H9 (cell line): ENCODE measurements around the gene NT5DC3. TPM values are rescaled to one million over a fixed set of nuclear protein-coding genes. Genes with fewer than 3 reads are reported as not detected.

Experiments used
- DNase-seq: peaks from one replicate; pipeline ENCODE4 v3.0.0-alpha.2; 2017
- H2AFZ ChIP-seq: one replicate; pipeline ENCODE4 v1.6.1; 2013; ENCODE audit warnings: mild to moderate bottlenecking, low read length, control low read depth, moderate library complexity
- H2AK5ac ChIP-seq: 2 replicates; pipeline ENCODE4 v1.6.1; 2013; ENCODE audit warnings: low read length, control low read depth, mixed read lengths; ENCODE audit not compliant: insufficient read length
- H2BK120ac ChIP-seq: one replicate; pipeline ENCODE4 v1.6.1; 2013; ENCODE audit warnings: low read depth, mild to moderate bottlenecking, low read length, control low read depth, inconsistent platforms; ENCODE audit not compliant: poor library complexity, severe bottlenecking
- H2BK12ac ChIP-seq: 2 replicates; pipeline ENCODE4 v1.6.1; 2013; ENCODE audit warnings: low read length, control low read depth, mixed read lengths, low read depth; ENCODE audit not compliant: insufficient read length
- H2BK15ac ChIP-seq: 2 replicates; pipeline ENCODE4 v1.6.1; 2013; ENCODE audit warnings: low read depth, low read length, control low read depth
- H2BK20ac ChIP-seq: one replicate; pipeline ENCODE4 v1.6.1; 2013; ENCODE audit warnings: low read depth, mild to moderate bottlenecking, low read length, control low read depth, inconsistent platforms; ENCODE audit not compliant: poor library complexity, severe bottlenecking
- H2BK5ac ChIP-seq: 2 replicates; pipeline ENCODE4 v1.6.1; 2013; ENCODE audit warnings: low read length, control low read depth, mixed read lengths; ENCODE audit not compliant: insufficient read length
- H3K14ac ChIP-seq: 2 replicates; pipeline ENCODE4 v1.6.1; 2013; ENCODE audit warnings: low read length, control low read depth; ENCODE audit not compliant: insufficient read depth
- H3K18ac ChIP-seq: 2 replicates; pipeline ENCODE4 v1.6.1; 2013; ENCODE audit warnings: low read depth, mild to moderate bottlenecking, mixed read lengths, low read length, control low read depth; ENCODE audit not compliant: insufficient read length
- H3K23ac ChIP-seq: 2 replicates; pipeline ENCODE4 v1.6.1; 2013; ENCODE audit warnings: low read length, control low read depth, mixed read lengths, low read depth; ENCODE audit not compliant: insufficient read length
- H3K23me2 ChIP-seq: 2 replicates; pipeline ENCODE4 v1.6.1; 2013; ENCODE audit warnings: low read depth, mild to moderate bottlenecking, mixed read lengths, low read length, control low read depth; ENCODE audit not compliant: insufficient read length, poor library complexity, severe bottlenecking
- H3K27ac ChIP-seq: 2 replicates; pipeline ENCODE4 v1.5.1; 2013; ENCODE audit warnings: low read length, control low read depth, mixed read lengths, low read depth; ENCODE audit not compliant: insufficient read length
- H3K27me3 ChIP-seq: 2 replicates; pipeline ENCODE4 v1.6.1; 2013; ENCODE audit warnings: low read length, control low read depth, inconsistent platforms; ENCODE audit not compliant: insufficient read depth
- H3K4ac ChIP-seq: 2 replicates; pipeline ENCODE4 v1.6.1; 2013; ENCODE audit warnings: low read depth, mild to moderate bottlenecking, control low read depth, inconsistent platforms, low read length, moderate library complexity
- H3K4me1 ChIP-seq: 2 replicates; pipeline ENCODE4 v1.6.1; 2013; ENCODE audit warnings: low read length, control low read depth, inconsistent platforms; ENCODE audit not compliant: insufficient read depth
- H3K4me2 ChIP-seq: 2 replicates; pipeline ENCODE4 v1.6.1; 2013; ENCODE audit warnings: low read length, control low read depth, mixed read lengths; ENCODE audit not compliant: insufficient read length, insufficient read depth
- H3K56ac ChIP-seq: 2 replicates; pipeline ENCODE4 v1.6.1; 2013; ENCODE audit warnings: low read depth, mild to moderate bottlenecking, mixed read lengths, low read length, control low read depth; ENCODE audit not compliant: insufficient read length
- H3K79me1 ChIP-seq: 2 replicates; pipeline ENCODE4 v1.6.1; 2013; ENCODE audit warnings: low read depth, mild to moderate bottlenecking, moderate library complexity, low read length, control low read depth, inconsistent platforms; ENCODE audit not compliant: insufficient read depth, poor library complexity, severe bottlenecking
- H3K79me2 ChIP-seq: 2 replicates; pipeline ENCODE4 v1.6.1; 2013; ENCODE audit warnings: low read length, control low read depth, inconsistent platforms; ENCODE audit not compliant: insufficient read depth
- H3K9ac ChIP-seq: 2 replicates; pipeline ENCODE4 v1.6.1; 2013; ENCODE audit warnings: low read length, control low read depth, mixed read lengths; ENCODE audit not compliant: insufficient read length; ENCODE audit errors: extremely low read depth
- H3K9me3 ChIP-seq: one replicate; pipeline ENCODE4 v1.6.1; 2013; ENCODE audit warnings: low read depth, low read length, inconsistent platforms; ENCODE audit not compliant: control insufficient read depth
- H3T11ph ChIP-seq: one replicate; pipeline ENCODE4 v1.6.1; 2013; ENCODE audit warnings: mild to moderate bottlenecking, low read length, control low read depth, inconsistent platforms
- H4K20me1 ChIP-seq: one replicate; pipeline ENCODE4 v1.6.1; 2013; ENCODE audit not compliant: control insufficient read depth, insufficient read length, insufficient read depth
- H4K5ac ChIP-seq: 2 replicates; pipeline ENCODE4 v1.6.1; 2013; ENCODE audit warnings: low read depth, mild to moderate bottlenecking, mixed read lengths, low read length, control low read depth; ENCODE audit not compliant: insufficient read length
- H4K8ac ChIP-seq: replicated peaks from 2 replicates; pipeline ENCODE4 v1.6.1; 2013; ENCODE audit warnings: low read length, control low read depth, mixed read lengths, low read depth; ENCODE audit not compliant: insufficient read length
- H4K91ac ChIP-seq: 2 replicates; pipeline ENCODE4 v1.6.1; 2013; ENCODE audit warnings: low read depth, mild to moderate bottlenecking, moderate library complexity, mixed read lengths, low read length, control low read depth; ENCODE audit not compliant: insufficient read length
- H3K27ac Mint-ChIP-seq, 3 experiments: 2 replicates in 2 of 3; 3 replicates in 1 of 3; pipeline ENCODE4 v1.8.0; 2020 to 2021; ENCODE audit warnings: mixed read lengths in 3 of 3, mild to moderate bottlenecking in 1 of 3, moderate library complexity in 1 of 3
- H3K27me3 Mint-ChIP-seq: 2 replicates; pipeline ENCODE4 v1.8.0; 2021; ENCODE audit warnings: low read depth, mild to moderate bottlenecking, moderate library complexity, mixed read lengths
- H3K36me3 Mint-ChIP-seq, 3 experiments: 2 replicates in 2 of 3; 3 replicates in 1 of 3; pipeline ENCODE4 v1.8.0; 2020 to 2021; ENCODE audit warnings: low read depth in 3 of 3, mixed read lengths in 3 of 3; ENCODE audit not compliant: insufficient read depth in 1 of 3
- H3K4me1 Mint-ChIP-seq, 2 experiments: 2 replicates each; pipeline ENCODE4 v1.8.0; 2020; ENCODE audit warnings: mixed read lengths in 2 of 2
- H3K4me3 Mint-ChIP-seq, 2 experiments: 2 replicates in 1 of 2; 3 replicates in 1 of 2; pipeline ENCODE4 v1.8.0; 2020 to 2021; ENCODE audit warnings: mild to moderate bottlenecking in 2 of 2, mixed read lengths in 2 of 2, moderate library complexity in 1 of 2
- H3K9me3 Mint-ChIP-seq, 2 experiments: 2 replicates in 1 of 2; 3 replicates in 1 of 2; pipeline ENCODE4 v1.8.0; 2020; ENCODE audit warnings: mild to moderate bottlenecking in 2 of 2, mixed read lengths in 2 of 2, moderate library complexity in 1 of 2
- CTCF ChIP-seq: fragments of 200-600 bp; sonication (generic); conservative IDR thresholded peaks from 3 replicates; pipeline ENCODE4 v1.8.0; 2021; ENCODE audit warnings: antibody characterized with exemption, mild to moderate bottlenecking
- total RNA-seq: library from RNA; stranded (reverse); gene quantifications from 2 replicates; pipeline ENCODE4 v1.2.1, GENCODE V29; 2021

The NT5DC3 gene
- total RNA-seq, 1 experiment from 2014 or later = 13.6 TPM

- no peaks in the 10 kb centered on the region; the same call in 1 of the 2 replicates for H3K79me2 ChIP-seq
- no peak overlapping the region for H3K23ac ChIP-seq
- H3K14ac ChIP-seq = no peak overlapping the region
- Mint-ChIP-seq H3K4me1 (peaks cover 11 to 20% of the 10 kb centered on the region in 2 experiments), H3K36me3 (peaks cover 0 to 10% (median 5%) of the 10 kb centered on the region in 3 experiments; a peak in 5 of 7 replicates), H3K27ac (no peak overlapping the region), H3K4me3 (no peak overlapping the region), H3K27me3 (no peaks in the 10 kb centered on the region), H3K9me3 (peaks cover 0 to 8% of the 10 kb centered on the region in 2 experiments; a peak in 3 of 5 replicates)
- H2BK120ac ChIP-seq = no peak overlapping the region
- no peak overlapping the region for H4K91ac ChIP-seq
- no peak overlapping the region for H3K4ac ChIP-seq
- no peak overlapping the region for H2BK12ac ChIP-seq
- no peak overlapping the region for H2AFZ ChIP-seq
- no peak overlapping the region for H2BK20ac ChIP-seq
- no peak overlapping the region for H2BK5ac ChIP-seq
- no peaks in the 10 kb centered on the region for H3K27me3 ChIP-seq
- H3K23me2 ChIP-seq = no peaks in the 10 kb centered on the region
- no peak overlapping the region for H2AK5ac ChIP-seq
- H3K18ac ChIP-seq = no peak overlapping the region
- no peak for DNase-seq
- no peak for TF ChIP-seq CTCF
- H4K5ac ChIP-seq = no peak overlapping the region
- H3K9ac ChIP-seq = no peak overlapping the region
- H3K9me3 ChIP-seq = no peaks in the 10 kb centered on the region
- H4K20me1 ChIP-seq = no peaks in the 10 kb centered on the region
- no peak overlapping the region for H3K27ac ChIP-seq
- no peaks in the 10 kb centered on the region for H3K4me1 ChIP-seq
- peaks cover 5% of the 10 kb centered on the region for H3K79me1 ChIP-seq
- no peak overlapping the region for H3K56ac ChIP-seq
- no peak overlapping the region for H2BK15ac ChIP-seq
- H4K8ac ChIP-seq = no peak overlapping the region
- no peak overlapping the region for H3K4me2 ChIP-seq
- no peak overlapping the region for H3T11ph ChIP-seq
These were observed 11.9 kb downstream of the NT5DC3 start for GRCh38 chr12:103829092-103829491.
